Neural cell (in vitro differentiated cells): ENCODE data around the gene MCFD2. TPM values are rescaled to one million over a fixed set of nuclear protein-coding genes. Genes with fewer than 3 reads are reported as not detected.

Experiments
- H2AFZ ChIP-seq: fragments of 200-600, 300-800 bp; sonication (generic), shearing (Covaris generic); 2 replicates; pipeline ENCODE4 v1.6.0; 2014; ENCODE audit warnings: low read depth, mild to moderate bottlenecking, antibody characterized with exemption, low read length, moderate library complexity
- H3F3A ChIP-seq: fragments of 200-600 bp; shearing (Covaris generic); 2 replicates; pipeline ENCODE4 v1.6.1; 2016; ENCODE audit warnings: mild to moderate bottlenecking, moderate library complexity, mixed read lengths, antibody characterized with exemption, low read length; ENCODE audit not compliant: insufficient read depth, poor library complexity, severe bottlenecking
- H3K27ac ChIP-seq: fragments of 200-600, 300-800 bp; sonication (generic), shearing (Covaris generic); 2 replicates; pipeline ENCODE4 v1.5.1; 2014; ENCODE audit warnings: mild to moderate bottlenecking, low read length, moderate library complexity
- H3K27me3 ChIP-seq: fragments of 300-800, 200-600 bp; sonication (generic), shearing (Covaris generic); 2 replicates; pipeline ENCODE4 v1.6.0; 2014; ENCODE audit warnings: mild to moderate bottlenecking, low read depth, low read length, moderate library complexity; ENCODE audit not compliant: insufficient read depth
- H3K36me3 ChIP-seq: fragments of 300-800, 200-600 bp; sonication (generic), shearing (Covaris generic); 2 replicates; pipeline ENCODE4 v1.5.1; 2014; ENCODE audit warnings: mild to moderate bottlenecking, antibody characterized with exemption, low read length, moderate library complexity; ENCODE audit not compliant: insufficient read depth
- H3K4me2 ChIP-seq: fragments of 300-800, 200-600 bp; sonication (generic), shearing (Covaris generic); 2 replicates; pipeline ENCODE4 v1.6.0; 2014; ENCODE audit warnings: mild to moderate bottlenecking, low read length
- H3K4me3 ChIP-seq: fragments of 300-800, 200-600 bp; sonication (generic), shearing (Covaris generic); 2 replicates; pipeline ENCODE4 v1.5.1; 2014; ENCODE audit warnings: mild to moderate bottlenecking, low read length, moderate library complexity
- H3K79me2 ChIP-seq: fragments of 200-600 bp; shearing (Covaris generic); replicated peaks from 2 replicates; pipeline ENCODE4 v1.6.0; 2014; ENCODE audit warnings: mild to moderate bottlenecking, low read length, moderate library complexity; ENCODE audit not compliant: insufficient read depth
- H3K9ac ChIP-seq: fragments of 300-800, 200-600 bp; sonication (generic), shearing (Covaris generic); 2 replicates; pipeline ENCODE4 v1.6.1; 2016; ENCODE audit warnings: mild to moderate bottlenecking, low read length, mixed read lengths
- H3K9me2 ChIP-seq: fragments of 200-600 bp; shearing (Covaris generic); 2 replicates; pipeline ENCODE4 v1.6.1; 2016; ENCODE audit warnings: mild to moderate bottlenecking, low read length, mixed read lengths; ENCODE audit not compliant: insufficient read depth
- H3K9me3 ChIP-seq: fragments of 200-600, 300-800 bp; sonication (generic), shearing (Covaris generic); 2 replicates; pipeline ENCODE4 v1.6.1; 2016; ENCODE audit warnings: mild to moderate bottlenecking, mixed run types, low read length, moderate library complexity, mixed read lengths
- H4K20me1 ChIP-seq: fragments of 200-600 bp; shearing (Covaris generic); 2 replicates; pipeline ENCODE4 v1.6.1; 2016; ENCODE audit warnings: mild to moderate bottlenecking, mixed run types; ENCODE audit not compliant: insufficient read depth
- EP300 ChIP-seq: fragments of 450-650 bp; conservative IDR thresholded peaks from 2 replicates; pipeline ENCODE4 v1.6.1; 2014; ENCODE audit warnings: antibody characterized with exemption, mild to moderate bottlenecking, moderate library complexity; ENCODE audit not compliant: poor library complexity, severe bottlenecking
- EZH2 ChIP-seq: fragments of 200-600, 300-800 bp; shearing (Covaris generic), sonication (generic); IDR thresholded peaks from 2 replicates; pipeline ENCODE4 v1.6.1; 2014; ENCODE audit warnings: antibody characterized with exemption, low read length, borderline replicate concordance, mild to moderate bottlenecking; ENCODE audit not compliant: insufficient read depth, poor library complexity, severe bottlenecking
- MXI1 ChIP-seq: fragments of 450-650 bp; conservative IDR thresholded peaks from 2 replicates; pipeline ENCODE4 v1.6.1; 2014; ENCODE audit warnings: antibody characterized with exemption, mild to moderate bottlenecking; ENCODE audit not compliant: poor library complexity, severe bottlenecking
- POLR2AphosphoS5 ChIP-seq: IDR thresholded peaks from 2 replicates; pipeline ENCODE4 v1.6.1; 2012
- RAD21 ChIP-seq: fragments of 450-650 bp; conservative IDR thresholded peaks from 2 replicates; pipeline ENCODE4 v1.6.1; 2014; ENCODE audit warnings: antibody characterized with exemption, mild to moderate bottlenecking, moderate library complexity
- REST ChIP-seq: IDR thresholded peaks from 2 replicates; pipeline ENCODE4 v1.6.1; 2012; ENCODE audit warnings: borderline replicate concordance
- SMC3 ChIP-seq: fragments of 450-650 bp; conservative IDR thresholded peaks from 2 replicates; pipeline ENCODE4 v1.6.1; 2014; ENCODE audit warnings: antibody characterized with exemption, mild to moderate bottlenecking, moderate library complexity; ENCODE audit not compliant: poor library complexity
- TAF1 ChIP-seq: IDR thresholded peaks from 2 replicates; pipeline ENCODE4 v1.6.1; 2012; ENCODE audit warnings: low read depth
- polyA plus RNA-seq: library from polyadenylated mRNA; depleted of rRNA; stranded (reverse); fragments of >200 nt; gene quantifications from 2 replicates; pipeline ENCODE4 v1.2.3, GENCODE V29; 2014
- TF ChIP-seq, protein P1 (sequence below): fragments of 450-650 bp; IDR thresholded peaks from 2 replicates; pipeline ENCODE4 v1.5.1; 2014; ENCODE audit warnings: antibody characterized with exemption, mild to moderate bottlenecking, moderate library complexity; ENCODE audit not compliant: poor library complexity, severe bottlenecking

The MCFD2 gene
- polyA plus RNA-seq, 1 donor from 2014 or later, result 78.8 TPM

GRCh38 chr2:46924608-46925007 lies 9.0 kb upstream of the MCFD2 start:
- no peaks in the 10 kb centered on the region for H3K27me3 ChIP-seq

GRCh38 chr2:46924038-46924437 lies 8.4 kb upstream of the MCFD2 start:
- no peak overlapping the region for H3K27ac ChIP-seq
- H3K9ac ChIP-seq, result no peak overlapping the region
- no peak overlapping the region for H3K4me3 ChIP-seq
- TF ChIP-seq, protein P1, sequence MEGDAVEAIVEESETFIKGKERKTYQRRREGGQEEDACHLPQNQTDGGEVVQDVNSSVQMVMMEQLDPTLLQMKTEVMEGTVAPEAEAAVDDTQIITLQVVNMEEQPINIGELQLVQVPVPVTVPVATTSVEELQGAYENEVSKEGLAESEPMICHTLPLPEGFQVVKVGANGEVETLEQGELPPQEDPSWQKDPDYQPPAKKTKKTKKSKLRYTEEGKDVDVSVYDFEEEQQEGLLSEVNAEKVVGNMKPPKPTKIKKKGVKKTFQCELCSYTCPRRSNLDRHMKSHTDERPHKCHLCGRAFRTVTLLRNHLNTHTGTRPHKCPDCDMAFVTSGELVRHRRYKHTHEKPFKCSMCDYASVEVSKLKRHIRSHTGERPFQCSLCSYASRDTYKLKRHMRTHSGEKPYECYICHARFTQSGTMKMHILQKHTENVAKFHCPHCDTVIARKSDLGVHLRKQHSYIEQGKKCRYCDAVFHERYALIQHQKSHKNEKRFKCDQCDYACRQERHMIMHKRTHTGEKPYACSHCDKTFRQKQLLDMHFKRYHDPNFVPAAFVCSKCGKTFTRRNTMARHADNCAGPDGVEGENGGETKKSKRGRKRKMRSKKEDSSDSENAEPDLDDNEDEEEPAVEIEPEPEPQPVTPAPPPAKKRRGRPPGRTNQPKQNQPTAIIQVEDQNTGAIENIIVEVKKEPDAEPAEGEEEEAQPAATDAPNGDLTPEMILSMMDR, result no peak
- TF ChIP-seq EP300 (no peak), TAF1 (no peak), EZH2 (no peak), REST (no peak), POLR2AphosphoS5 (no peak), MXI1 (no peak), RAD21 (no peak)

More at GRCh38 chr2:46924608-46925007, 9.0 kb upstream of the MCFD2 start:
- no peaks in the 10 kb centered on the region for H3F3A ChIP-seq
- no peaks in the 10 kb centered on the region for H3K36me3 ChIP-seq
- no peak overlapping the region for H3K4me2 ChIP-seq
- H4K20me1 ChIP-seq, result no peaks in the 10 kb centered on the region
- H3K9me2 ChIP-seq, result no peaks in the 10 kb centered on the region
- TF ChIP-seq REST (no peak), SMC3 (no peak), RAD21 (no peak), EZH2 (no peak), POLR2AphosphoS5 (no peak), EP300 (no peak), MXI1 (no peak), TAF1 (no peak)
- TF ChIP-seq, protein P1, result no peak
- H3K4me3 ChIP-seq, result no peak overlapping the region
- H3K9me3 ChIP-seq, result peaks cover 12% of the 10 kb centered on the region
- H3K27ac ChIP-seq, result no peak overlapping the region
- no peak overlapping the region for H3K9ac ChIP-seq
- H2AFZ ChIP-seq, result no peak overlapping the region
- H3K79me2 ChIP-seq, result no peaks in the 10 kb centered on the region

More at GRCh38 chr2:46924038-46924437, 8.4 kb upstream of the MCFD2 start:
- H3F3A ChIP-seq, result no peaks in the 10 kb centered on the region
- H3K36me3 ChIP-seq, result no peaks in the 10 kb centered on the region
- no peaks in the 10 kb centered on the region for H3K27me3 ChIP-seq
- H2AFZ ChIP-seq, result no peak overlapping the region
- H3K79me2 ChIP-seq, result no peaks in the 10 kb centered on the region
- H3K9me3 ChIP-seq, result peaks cover 8% of the 10 kb centered on the region
- H3K9me2 ChIP-seq, result no peaks in the 10 kb centered on the region
- no peak overlapping the region for H3K4me2 ChIP-seq
- H4K20me1 ChIP-seq, result no peaks in the 10 kb centered on the region
